MCF 10A (cell line): ENCODE results near the gene BRAF. TPM values are rescaled to one million over a fixed set of nuclear protein-coding genes. Genes with fewer than 3 reads are reported as not detected.

ENCODE experiments used
- BruUV-seq: library from RNA; stranded (reverse); fragments of 400-500 nt; replicated peaks from 2 replicates; lab custom pipeline; 2021; lab: Mats Ljungman, UMichigan
- CTCF ChIA-PET: fragments of 300-600 bp; sonication (Branson Sonifier 250); formaldehyde crosslinking; extraction: SDS; loops from one replicate; lab custom pipeline; 2021; ENCODE audit warnings: antibody characterized with exemption, inconsistent platforms; lab: Yijun Ruan, JAX
- POLR2A ChIA-PET: fragments of 300-600, 350-650 bp; sonication (Branson Sonifier 250); formaldehyde crosslinking; extraction: SDS; loops from one replicate; lab custom pipeline; 2020; ENCODE audit warnings: antibody characterized with exemption, inconsistent platforms; lab: Yijun Ruan, JAX
- DNase-seq: peaks from one replicate; pipeline ENCODE4 v3.0.0-alpha.2; 2018; ENCODE audit not compliant: unreplicated experiment
- H3K27ac Mint-ChIP-seq: one replicate; pipeline ENCODE4 v1.8.0; 2022; ENCODE audit warnings: mild to moderate bottlenecking, low read depth, mixed read lengths; ENCODE audit not compliant: unreplicated experiment
- H3K27me3 Mint-ChIP-seq: one replicate; pipeline ENCODE4 v1.8.0; 2022; ENCODE audit warnings: mixed read lengths; ENCODE audit not compliant: insufficient read depth, unreplicated experiment
- H3K36me3 Mint-ChIP-seq: one replicate; pipeline ENCODE4 v1.8.0; 2022; ENCODE audit warnings: mild to moderate bottlenecking, moderate library complexity, mixed read lengths; ENCODE audit not compliant: insufficient read depth, unreplicated experiment
- H3K4me1 Mint-ChIP-seq: one replicate; pipeline ENCODE4 v1.8.0; 2022; ENCODE audit warnings: mixed read lengths; ENCODE audit not compliant: insufficient read depth, unreplicated experiment
- H3K4me3 Mint-ChIP-seq: one replicate; pipeline ENCODE4 v1.8.0; 2022; ENCODE audit warnings: mild to moderate bottlenecking, moderate library complexity, mixed read lengths; ENCODE audit not compliant: unreplicated experiment
- H3K9me3 Mint-ChIP-seq: one replicate; pipeline ENCODE4 v1.8.0; 2022; ENCODE audit warnings: mixed read lengths; ENCODE audit not compliant: unreplicated experiment
- CTCF ChIP-seq: fragments of 200-600 bp; IDR thresholded peaks from one replicate; pipeline ENCODE4 v1.8.0; 2022; ENCODE audit warnings: antibody characterized with exemption, mild to moderate bottlenecking; ENCODE audit not compliant: unreplicated experiment
- intact Hi-C: fragments of 100-400 bp; cut with micrococcal nuclease; formaldehyde crosslinking; loops from 2 replicates; pipeline ENCODE4 v1.14.1; 2022
- total RNA-seq: library from RNA; stranded (reverse); gene quantifications from 2 replicates; pipeline ENCODE4 v1.2.3, GENCODE V29; 2022

BRAF gene
- total RNA-seq, 1 experiment from 2014 or later = 33.7 TPM

GRCh38 chr7:140673063-140673773 is 251.5 kb downstream of the BRAF start:
- POLR2A ChIA-PET = interaction anchor here (0.6 to 4.1 kb wide), 9 partner anchors 8 to 342 kb away, joined by 3 to 15 read pairs (median 4); partner anchors contain the start of genes MRPS33 and NDUFB2
- Mint-ChIP-seq H3K27me3 (no peaks in the 10 kb centered on the region), H3K9me3 (no peaks in the 10 kb centered on the region), H3K36me3 (peaks cover 25% of the 10 kb centered on the region), H3K27ac (peak overlapping the region; percentile 79), H3K4me3 (peak overlapping the region; percentile 87), H3K4me1 (peaks cover 14% of the 10 kb centered on the region)
- CTCF ChIA-PET = interaction anchor here (0.6 to 0.8 kb wide), 5 partner anchors 9 to 1045 kb away, joined by 3 read pairs; partner anchors contain the start of gene MRPS33
- intact Hi-C loops = no loop called here
- TF ChIP-seq CTCF = no peak
- no TSS peak for BruUV-seq
- peak; percentile 56 for DNase-seq

DNA sequence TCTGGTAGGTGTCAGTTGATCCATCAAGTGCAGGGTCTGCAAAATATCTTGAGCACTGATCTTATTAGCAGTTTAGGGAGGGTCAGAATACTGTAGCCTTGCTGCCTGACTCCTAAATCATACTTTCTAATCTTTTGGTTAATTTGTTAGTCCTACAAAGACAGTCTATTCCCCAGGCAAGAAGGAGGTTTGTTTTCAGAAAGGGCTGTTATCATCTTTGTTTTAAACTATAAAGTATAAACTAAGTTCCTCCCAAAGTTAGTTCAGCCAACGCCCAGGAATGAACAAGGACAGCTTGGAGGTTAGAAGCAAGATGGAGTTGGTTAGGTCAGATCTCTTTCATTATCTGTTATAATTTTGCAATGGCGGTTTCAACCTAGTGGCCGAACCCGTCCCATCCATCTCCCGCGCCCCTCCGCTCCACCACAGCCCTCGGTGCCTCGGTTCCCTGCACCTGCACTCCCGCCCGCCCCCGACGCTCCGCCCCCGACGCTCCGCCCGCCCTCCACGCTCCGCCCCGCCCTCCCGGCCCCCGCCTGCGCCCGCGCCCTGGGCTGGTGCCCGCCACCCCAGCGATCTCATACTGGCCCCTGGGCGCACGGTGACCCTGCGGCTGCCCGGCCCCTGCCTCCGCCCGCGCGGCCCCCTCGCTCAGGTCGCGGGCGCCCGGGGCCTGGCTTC is 252.2 kb downstream of the BRAF start, which contains the start of gene ADCK2:
TSS of gene ADCK2 (plus strand) at position 564 of the 681 bp plus-strand sequence. CDS start 386 bp downstream, outside the sequence.
- CTCF ChIA-PET = interaction anchor here (0.6 to 0.8 kb wide), 4 partner anchors 9 to 1046 kb away, joined by 3 read pairs; partner anchors contain the start of gene MRPS33
- no peak for TF ChIP-seq CTCF
- Mint-ChIP-seq H3K9me3 (no peaks in the 10 kb centered on the region), H3K4me1 (peaks cover 14% of the 10 kb centered on the region), H3K4me3 (peak within 1 kb of the TSS; percentile 87), H3K27me3 (no peaks in the 10 kb centered on the region), H3K36me3 (peaks cover 18% of the 10 kb centered on the region), H3K27ac (peak within 1 kb of the TSS; percentile 79)
- POLR2A ChIA-PET = interaction anchor here (0.6 to 4.1 kb wide), 9 partner anchors 7 to 343 kb away, joined by 3 to 15 read pairs (median 4); partner anchors contain the start of genes MRPS33 and NDUFB2
- DNase-seq = peak; percentile 42
- intact Hi-C loops = no loop called here
- no TSS peak for BruUV-seq

DNA sequence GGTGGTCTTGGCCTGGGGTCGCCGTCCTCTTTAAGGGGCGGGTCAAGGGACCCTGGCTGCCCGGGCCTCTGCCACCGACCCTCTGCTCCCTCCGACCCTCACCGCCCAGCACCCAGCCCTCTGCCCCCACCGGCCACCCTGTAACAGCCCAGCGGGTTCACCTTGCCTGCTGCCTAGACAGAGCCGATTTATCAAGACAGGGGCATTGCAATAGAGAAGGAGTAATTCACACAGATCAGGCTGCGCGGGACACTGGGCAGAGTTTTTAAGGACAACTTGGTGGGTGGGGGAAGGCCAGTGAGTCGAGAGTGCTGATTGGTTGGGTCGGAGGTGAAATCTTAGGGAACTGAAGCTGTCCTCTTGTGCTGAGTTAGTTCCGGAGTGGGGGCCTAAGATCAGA is 252.8 kb downstream of the BRAF start:
- POLR2A ChIA-PET = interaction anchor here (1.0 to 1.2 kb wide), 2 partner anchors 173 to 192 kb away, joined by 3 read pairs; no protein-coding TSS in a partner anchor
- Mint-ChIP-seq H3K36me3 (peaks cover 12% of the 10 kb centered on the region), H3K9me3 (no peaks in the 10 kb centered on the region), H3K27ac (no peak overlapping the region), H3K4me1 (peaks cover 14% of the 10 kb centered on the region), H3K27me3 (no peaks in the 10 kb centered on the region), H3K4me3 (peak overlapping the region; percentile 87)
- CTCF ChIA-PET = no interaction called here
- intact Hi-C loops = no loop called here
- no peak for DNase-seq
- no peak for TF ChIP-seq CTCF
- no TSS peak for BruUV-seq
